Left colon (tissue), 2 donors: Measurements from ENCODE around the gene LYPD6B. TPM values are rescaled to one million over a fixed set of nuclear protein-coding genes. Genes with fewer than 3 reads are reported as not detected.
"Not testable (repeated sequence)": the region's sequence is repeated elsewhere in the genome, so short reads cannot be mapped to it uniquely, and the experiment has no call there.

Experiments
- ATAC-seq: fragments of 200-7000 bp; cut with Tn5 transposase; one replicate; pipeline ENCODE4 v1.9.1; 2020; ENCODE audit warnings: mild to moderate bottlenecking, moderate library complexity
- DNase-seq, 2 donors: peaks; one replicate each; pipeline ENCODE4 v3.0.0-alpha.2; 2020
- intact Hi-C, 2 donors: fragments of 100-400 bp; cut with DNase I in 1 of 2; cut with micrococcal nuclease in 1 of 2; formaldehyde crosslinking; loops; one replicate each; pipeline versions ENCODE4 v1.11.2 to v1.14.0; 2022; cut with DNase I, micrococcal nuclease
- total RNA-seq, 2 donors: library from RNA; stranded (reverse); fragmentation: NEBNext Ultra II Directional; extraction: Animal tissue kit (Norgen Biotek cat#: 25700); gene quantifications; one replicate each; pipeline ENCODE4 v1.2.1, GENCODE V29; 2021
- donor health status: DM: no; HTN: no; CAD: no.
- donor health status: DM: yes; HTN: yes; CAD: no.

Gene LYPD6B
- total RNA-seq, 2 donors from 2014 or later = 1.7 to 7.0 TPM

DNA sequence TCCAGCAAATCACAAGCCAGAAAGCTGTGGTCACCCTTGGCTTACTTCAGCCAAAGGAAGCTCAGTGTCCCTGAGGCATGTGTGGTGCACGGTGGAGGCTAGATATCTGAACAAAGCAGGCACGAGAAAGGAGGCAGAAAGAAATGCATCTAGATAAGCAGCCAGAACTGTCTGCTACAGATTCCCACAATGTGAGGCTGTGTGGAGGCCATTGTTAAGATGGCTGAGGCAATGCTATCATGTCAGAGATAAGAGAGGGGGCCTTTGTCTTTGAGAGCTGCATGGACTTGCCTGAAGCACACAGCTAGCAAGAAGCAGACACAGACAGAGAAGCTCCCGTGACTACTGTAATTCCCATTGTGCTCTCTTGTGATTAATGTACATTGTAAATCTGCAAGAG, 181.4 kb downstream of the LYPD6B start:
- no peak for ATAC-seq
- DNase-seq = no peak

DNA sequence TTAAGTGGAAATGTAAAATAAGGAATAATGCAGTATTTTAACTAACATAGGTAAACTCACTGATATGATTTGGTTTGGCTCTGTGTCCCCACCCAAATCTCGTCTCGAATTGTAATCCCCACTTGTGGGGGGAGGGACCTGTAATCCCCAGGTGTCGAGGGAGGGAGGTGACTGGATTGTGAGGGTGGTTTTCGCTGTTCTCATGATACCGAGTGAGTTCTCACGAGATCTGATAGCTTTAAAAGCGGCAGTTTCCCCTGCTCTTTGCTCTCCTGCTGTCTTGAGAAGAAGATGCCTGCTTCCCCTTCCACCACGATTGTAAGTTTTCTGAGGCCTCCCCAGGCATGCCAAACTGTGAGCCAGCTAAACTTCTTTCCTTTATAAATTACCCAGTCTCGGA, 182.5 kb downstream of the LYPD6B start:
- ATAC-seq (no peak), DNase-seq (no peak)
- intact Hi-C loops = no loop called here

More for the DNA sequence above, 181.4 kb downstream of the LYPD6B start:
- intact Hi-C loops = no loop called here

- no peak for DNase-seq
- ATAC-seq = no peak
- intact Hi-C loops = no loop called here
Measured at GRCh38 chr2:149221898-149222297, 183.4 kb downstream of the LYPD6B start.

DNA sequence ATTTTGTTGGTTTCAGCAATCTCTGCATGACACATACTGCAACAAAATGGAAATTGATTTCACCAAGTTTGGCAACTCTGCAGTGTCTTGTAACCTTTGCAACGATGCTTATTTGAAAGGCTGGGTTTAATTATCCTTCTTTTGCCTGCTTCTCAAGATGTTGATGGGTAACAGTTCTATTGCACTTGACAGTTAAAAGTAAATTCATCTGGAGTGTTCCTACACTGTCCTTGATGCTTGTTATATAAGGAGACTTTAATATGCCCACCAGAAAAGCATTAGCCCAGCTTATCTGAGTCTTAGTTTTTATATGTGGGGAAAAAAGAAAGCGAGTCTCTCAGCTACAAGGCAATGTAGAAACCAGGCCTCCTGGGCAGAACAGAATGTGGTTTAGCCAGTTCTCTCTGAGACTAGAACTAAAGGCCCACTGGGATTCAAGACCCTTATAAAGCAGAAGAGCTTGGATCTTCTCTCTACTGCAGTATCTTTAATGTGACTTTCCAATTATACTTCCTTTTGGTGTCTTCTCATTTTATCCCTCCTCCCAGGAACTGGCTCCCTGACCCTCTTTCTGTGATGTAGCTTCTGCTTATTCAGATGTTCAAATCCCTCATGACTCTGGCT, 185.1 kb downstream of the LYPD6B start:
- no peak for DNase-seq
- intact Hi-C loops = no loop called here
- no peak for ATAC-seq

- DNase-seq = no peak
- intact Hi-C loops = no loop called here
- ATAC-seq = no peak
Measured at GRCh38 chr2:149224543-149224942, 186.0 kb downstream of the LYPD6B start.

DNA sequence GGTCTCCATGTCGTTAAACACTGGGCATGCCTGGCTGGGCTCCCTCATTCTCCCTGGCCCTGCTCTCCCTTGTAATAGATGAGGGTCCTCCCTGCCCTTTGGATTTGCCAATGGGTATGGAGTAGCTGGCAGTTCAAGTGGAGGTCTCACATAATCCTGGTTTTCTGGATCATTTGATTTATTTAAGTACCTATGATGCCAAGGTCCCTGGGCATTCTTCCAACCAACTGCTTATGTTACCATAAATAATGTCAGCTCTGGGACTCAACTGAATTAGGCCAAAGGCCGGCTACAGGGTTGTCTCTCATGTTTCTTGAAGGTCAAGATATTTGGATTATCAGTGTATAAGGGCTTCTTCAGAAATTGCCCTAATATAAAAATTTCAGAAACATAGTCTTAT, 186.9 kb downstream of the LYPD6B start:
- intact Hi-C loops = no loop called here
- DNase-seq (no peak), ATAC-seq (no peak)

DNA sequence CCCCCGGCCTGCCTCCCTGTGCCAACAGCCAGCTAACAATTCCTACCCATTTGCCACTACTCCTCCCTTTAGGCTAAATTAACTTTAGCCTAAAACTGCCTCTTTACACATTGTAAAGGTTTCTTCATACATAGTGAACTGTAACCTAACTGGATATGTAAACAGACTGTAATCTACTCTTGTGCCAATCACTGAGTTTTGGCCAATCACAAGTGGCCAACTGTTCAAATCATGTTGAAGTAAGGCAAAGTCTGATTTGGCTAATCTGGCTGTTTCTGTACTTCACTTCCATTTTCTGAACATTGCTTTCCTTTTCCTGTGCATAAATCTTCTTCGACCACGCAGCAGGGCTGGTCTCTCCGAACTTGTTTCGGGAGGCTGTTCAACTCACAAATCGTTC, 188.3 kb downstream of the LYPD6B start:
- intact Hi-C loops = no loop called here
- no peak for DNase-seq
- ATAC-seq = peak; percentile 72

- intact Hi-C loops = no loop called here
- peak; percentile 97 for ATAC-seq
- no peak for DNase-seq
Measured at GRCh38 chr2:149235816-149236375, 197.4 kb downstream of the LYPD6B start.

DNA sequence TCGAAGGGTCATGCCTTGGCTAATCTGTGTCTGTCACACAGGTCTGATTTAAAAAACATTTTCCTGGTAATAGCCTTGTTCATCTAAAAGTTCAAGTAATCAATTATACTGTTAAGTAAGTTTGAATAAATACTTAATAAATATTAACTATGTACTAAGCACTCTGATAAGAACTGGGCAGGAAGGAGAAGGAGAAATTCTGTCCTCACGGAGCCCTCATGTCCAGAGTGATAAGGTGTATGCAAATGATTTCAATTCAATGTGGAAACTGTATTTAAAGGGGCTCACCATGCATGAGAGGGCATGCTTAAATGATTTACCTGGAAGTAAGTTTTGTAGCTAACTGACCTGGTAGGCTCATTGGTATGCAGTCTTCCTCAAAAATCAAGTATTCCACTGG, 197.9 kb downstream of the LYPD6B start:
- ATAC-seq = no peak
- intact Hi-C loops = no loop called here
- no peak for DNase-seq

DNA sequence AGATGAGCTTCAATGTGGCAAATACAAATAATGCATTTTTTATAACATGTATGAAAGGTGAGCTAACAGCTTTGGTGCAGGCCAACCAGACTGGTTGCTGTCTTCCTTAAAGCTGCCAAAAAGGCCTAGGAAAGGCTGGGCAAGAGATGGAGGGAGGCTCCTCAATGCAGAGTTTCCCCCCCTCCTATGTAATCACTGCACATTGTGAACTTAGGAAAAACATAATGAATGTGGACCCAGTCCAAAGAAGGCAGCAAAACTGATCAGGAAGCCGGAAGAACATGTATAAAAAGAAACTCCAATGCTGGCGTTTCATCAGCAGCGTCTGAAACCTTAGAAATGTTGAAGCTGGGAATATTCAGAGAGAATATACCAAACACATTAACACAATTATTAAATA, 207.7 kb downstream of the LYPD6B start:
- no peak for DNase-seq
- intact Hi-C loops = no loop called here
- no peak for ATAC-seq

GRCh38 chr2:149251436-149251835, 212.9 kb downstream of the LYPD6B start:
- DNase-seq, intact Hi-C loops, ATAC-seq: not testable (repeated sequence)

- intact Hi-C loops, DNase-seq, ATAC-seq: not testable (repeated sequence)
Measured at GRCh38 chr2:149256877-149257276, 218.4 kb downstream of the LYPD6B start.

- ATAC-seq (peak; percentile 100), DNase-seq (no peak)
- intact Hi-C loops = no loop called here
Measured at GRCh38 chr2:149258531-149258930, 220.0 kb downstream of the LYPD6B start.

DNA sequence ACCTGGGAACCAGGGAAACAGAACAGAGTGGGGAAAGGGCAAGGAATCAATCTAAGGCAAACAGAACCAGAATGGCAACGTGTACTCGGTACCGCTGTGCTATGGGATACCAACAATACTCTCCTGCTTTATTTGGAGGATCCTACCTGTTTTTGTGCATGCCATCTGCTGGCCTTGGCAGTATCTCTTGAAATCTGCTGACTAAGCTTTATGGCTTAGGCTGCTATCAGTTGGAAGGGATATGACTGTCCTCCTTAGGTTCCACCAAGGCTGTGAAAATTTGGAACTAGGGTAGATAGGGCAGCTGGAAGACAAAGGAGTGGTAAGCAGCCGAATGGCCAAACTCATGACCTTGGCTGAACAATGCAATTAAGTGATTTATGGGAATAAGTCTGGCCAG, 220.6 kb downstream of the LYPD6B start:
- intact Hi-C loops = no loop called here
- ATAC-seq (peak; percentile 17), DNase-seq (no peak)

GRCh38 chr2:149261692-149262091, 223.2 kb downstream of the LYPD6B start:
- DNase-seq = no peak
- intact Hi-C loops = no loop called here
- ATAC-seq = no peak

Other genes starting within 250 kb of the LYPD6B start
- gene KIF5C, start 163.5 kb upstream of the LYPD6B start, total RNA-seq = 1 to 10 TPM; 1.4 to 2.7 TPM